ENCODE results near the gene FCHSD2. TPM values are rescaled to one million over a fixed set of nuclear protein-coding genes. Genes with fewer than 3 reads are reported as not detected.

FCHSD2 gene
- total and polyA plus RNA-seq, 2 of the 13 experiments (the other 11 are each of a cell fraction or from before 2014, with no cell fraction given) = 20.5 to 24.8 TPM

- 95% methylated on average over 5 of the region's 5 CpGs for WGBS (ENCODE audit: low lambda C conversion rate)
- CTCF ChIA-PET (ENCODE audit: low intra/inter-chr PET ratio, low total read pairs) = no interaction called here
- ATAC-seq = no peak
Measured at GRCh38 chr11:73055002-73055401, 87.1 kb downstream of the FCHSD2 start.

GRCh38 chr11:73053964-73054363 lies 88.2 kb downstream of the FCHSD2 start:
- H3K9ac ChIP-seq (ENCODE audit: insufficient read depth, low read depth, low read length) = no peak overlapping the region
- no peak overlapping the region for H3K4me2 ChIP-seq (ENCODE audit: low read depth, low read length)
- WGBS (ENCODE audit: low lambda C conversion rate) = 94% methylated on average over 1 of the region's 1 CpG
- no peak for DNase-seq (ENCODE audit: low spot score)
- no peak overlapping the region for H3K4me3 ChIP-seq (replicated peaks in 1 of 3; ENCODE audit: insufficient read depth in 1 of 3, low read depth in 2 of 3, low read length in 3 of 3)
- ATAC-seq = no peak
- CTCF ChIA-PET (ENCODE audit: low intra/inter-chr PET ratio, low total read pairs) = no interaction called here
- no peak for FAIRE-seq
- H3K36me3 ChIP-seq (replicated peaks in 1 of 2; ENCODE audit: control insufficient read depth in 1 of 2, insufficient read depth in 2 of 2, low read length in 2 of 2) = peaks cover 0 to 5% of the 10 kb centered on the region in 2 experiments; a peak in 1 of 5 replicates
- TF ChIP-seq GATAD2A (CRISPR knock-in tag; IDR thresholded peaks at IDR 0.05) (no peak), NCOA1 (CRISPR knock-in tag; IDR thresholded peaks at IDR 0.05) (no peak), ZMYM3 (CRISPR knock-in tag; IDR thresholded peaks at IDR 0.05) (no peak), ZNF207 (IDR thresholded peaks at IDR 0.05; ENCODE audit: borderline replicate concordance) (no peak), ZNF282 (IDR thresholded peaks at IDR 0.05; ENCODE audit: partially characterized antibody) (no peak), SRSF4 (IDR thresholded peaks at IDR 0.05; ENCODE audit: low read depth, low read length, poor library complexity, severe bottlenecking) (no peak), XBP1 (CRISPR knock-in tag; IDR thresholded peaks at IDR 0.05) (no peak), ZNF747 (CRISPR knock-in tag; IDR thresholded peaks at IDR 0.05; ENCODE audit: borderline replicate concordance) (no peak), KLF15 (CRISPR knock-in tag; IDR thresholded peaks at IDR 0.05; ENCODE audit: borderline replicate concordance) (no peak), PTBP1 (IDR thresholded peaks at IDR 0.05; ENCODE audit: low read depth, low read length, poor library complexity, severe bottlenecking) (no peak), ZFP37 (CRISPR knock-in tag; IDR thresholded peaks at IDR 0.05; ENCODE audit: borderline replicate concordance) (no peak)
- TF ChIP-seq, protein P1, sequence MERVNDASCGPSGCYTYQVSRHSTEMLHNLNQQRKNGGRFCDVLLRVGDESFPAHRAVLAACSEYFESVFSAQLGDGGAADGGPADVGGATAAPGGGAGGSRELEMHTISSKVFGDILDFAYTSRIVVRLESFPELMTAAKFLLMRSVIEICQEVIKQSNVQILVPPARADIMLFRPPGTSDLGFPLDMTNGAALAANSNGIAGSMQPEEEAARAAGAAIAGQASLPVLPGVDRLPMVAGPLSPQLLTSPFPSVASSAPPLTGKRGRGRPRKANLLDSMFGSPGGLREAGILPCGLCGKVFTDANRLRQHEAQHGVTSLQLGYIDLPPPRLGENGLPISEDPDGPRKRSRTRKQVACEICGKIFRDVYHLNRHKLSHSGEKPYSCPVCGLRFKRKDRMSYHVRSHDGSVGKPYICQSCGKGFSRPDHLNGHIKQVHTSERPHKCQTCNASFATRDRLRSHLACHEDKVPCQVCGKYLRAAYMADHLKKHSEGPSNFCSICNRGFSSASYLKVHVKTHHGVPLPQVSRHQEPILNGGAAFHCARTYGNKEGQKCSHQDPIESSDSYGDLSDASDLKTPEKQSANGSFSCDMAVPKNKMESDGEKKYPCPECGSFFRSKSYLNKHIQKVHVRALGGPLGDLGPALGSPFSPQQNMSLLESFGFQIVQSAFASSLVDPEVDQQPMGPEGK (CRISPR knock-in tag; IDR thresholded peaks at IDR 0.05) = no peak
- TF ChIP-seq, protein P2, sequence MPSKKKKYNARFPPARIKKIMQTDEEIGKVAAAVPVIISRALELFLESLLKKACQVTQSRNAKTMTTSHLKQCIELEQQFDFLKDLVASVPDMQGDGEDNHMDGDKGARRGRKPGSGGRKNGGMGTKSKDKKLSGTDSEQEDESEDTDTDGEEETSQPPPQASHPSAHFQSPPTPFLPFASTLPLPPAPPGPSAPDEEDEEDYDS (CRISPR knock-in tag; IDR thresholded peaks at IDR 0.05) = no peak
- no peak overlapping the region for H2AFZ ChIP-seq (ENCODE audit: low read length)
- no TSS peak for BruUV-seq (replicated peaks)
- POLR2A ChIA-PET = no interaction called here
- H3K4me1 ChIP-seq (ENCODE audit: insufficient read depth, low read length) = peaks cover 23% of the 10 kb centered on the region
- intact Hi-C loops (cut with micrococcal nuclease; ENCODE audit: unreplicated experiment) (no loop called here), in situ Hi-C loops (cut with HindIII; ENCODE audit: extremely low pct_ligation_motif_present, low pct_unique_long_range_greater_than_20kb) (no loop called here)
- H4K20me1 ChIP-seq (ENCODE audit: insufficient read depth, low read length) = peaks cover 4% of the 10 kb centered on the region
- H3K27ac ChIP-seq (ENCODE audit: extremely low read length, insufficient read depth, low read length) = no peak overlapping the region
- H3K79me2 ChIP-seq (ENCODE audit: insufficient read depth, low read length) = peaks cover 77% of the 10 kb centered on the region
- no peaks in the 10 kb centered on the region for H3K9me3 ChIP-seq (ENCODE audit: low read length)
- H3K27me3 ChIP-seq (ENCODE audit: control insufficient read depth in 1 of 2, insufficient read depth in 2 of 2, low read length in 2 of 2) = no peaks in the 10 kb centered on the region

More at GRCh38 chr11:73055002-73055401, 87.1 kb downstream of the FCHSD2 start:
- no peak overlapping the region for H3K9ac ChIP-seq (ENCODE audit: insufficient read depth, low read depth, low read length)
- no peak overlapping the region for H2AFZ ChIP-seq (ENCODE audit: low read length)
- POLR2A ChIA-PET = no interaction called here
- BruUV-seq (replicated peaks) = no TSS peak
- DNase-seq (ENCODE audit: low spot score) (no peak), FAIRE-seq (no peak)
- H3K4me1 ChIP-seq (ENCODE audit: insufficient read depth, low read length) = peaks cover 34% of the 10 kb centered on the region
- peaks cover 78% of the 10 kb centered on the region for H3K79me2 ChIP-seq (ENCODE audit: insufficient read depth, low read length)
- in situ Hi-C loops (cut with HindIII; ENCODE audit: extremely low pct_ligation_motif_present, low pct_unique_long_range_greater_than_20kb) (no loop called here), intact Hi-C loops (cut with micrococcal nuclease; ENCODE audit: unreplicated experiment) (no loop called here)
- TF ChIP-seq ZSCAN5A (CRISPR knock-in tag; IDR thresholded peaks at IDR 0.05; ENCODE audit: borderline replicate concordance) (peak; percentile 17; the same call in 1 of the 2 replicates), EP300 (IDR thresholded peaks at IDR 0.05; ENCODE audit: low read depth in 2 of 2, low read length in 2 of 2) (no peak), EP300 (CRISPR knock-in tag; IDR thresholded peaks at IDR 0.05; ENCODE audit: borderline replicate concordance) (no peak)
- no peaks in the 10 kb centered on the region for H3K27me3 ChIP-seq (ENCODE audit: control insufficient read depth in 1 of 2, insufficient read depth in 2 of 2, low read length in 2 of 2)
- peaks cover 0 to 5% of the 10 kb centered on the region in 2 experiments; a peak in 1 of 5 replicates for H3K36me3 ChIP-seq (replicated peaks in 1 of 2; ENCODE audit: control insufficient read depth in 1 of 2, insufficient read depth in 2 of 2, low read length in 2 of 2)
- H3K27ac ChIP-seq (ENCODE audit: extremely low read length, insufficient read depth, low read length) = no peak overlapping the region
- peaks cover 9% of the 10 kb centered on the region for H4K20me1 ChIP-seq (ENCODE audit: insufficient read depth, low read length)
- no peak overlapping the region for H3K4me2 ChIP-seq (ENCODE audit: low read depth, low read length)
- H3K9me3 ChIP-seq (ENCODE audit: low read length) = no peaks in the 10 kb centered on the region
- no peak overlapping the region for H3K4me3 ChIP-seq (replicated peaks in 1 of 3; ENCODE audit: insufficient read depth in 1 of 3, low read depth in 2 of 3, low read length in 3 of 3)
